ENCODE data around the gene CRY1. TPM values are rescaled to one million over a fixed set of nuclear protein-coding genes. Genes with fewer than 3 reads are reported as not detected.
"Not testable (repeated sequence)": the region's sequence is repeated elsewhere in the genome, so short reads cannot be mapped to it uniquely, and the experiment has no call there.

The CRY1 gene
- total RNA-seq, 4 donors from 2014 or later: 32.4 to 64.4 (median 47.6) TPM

DNA sequence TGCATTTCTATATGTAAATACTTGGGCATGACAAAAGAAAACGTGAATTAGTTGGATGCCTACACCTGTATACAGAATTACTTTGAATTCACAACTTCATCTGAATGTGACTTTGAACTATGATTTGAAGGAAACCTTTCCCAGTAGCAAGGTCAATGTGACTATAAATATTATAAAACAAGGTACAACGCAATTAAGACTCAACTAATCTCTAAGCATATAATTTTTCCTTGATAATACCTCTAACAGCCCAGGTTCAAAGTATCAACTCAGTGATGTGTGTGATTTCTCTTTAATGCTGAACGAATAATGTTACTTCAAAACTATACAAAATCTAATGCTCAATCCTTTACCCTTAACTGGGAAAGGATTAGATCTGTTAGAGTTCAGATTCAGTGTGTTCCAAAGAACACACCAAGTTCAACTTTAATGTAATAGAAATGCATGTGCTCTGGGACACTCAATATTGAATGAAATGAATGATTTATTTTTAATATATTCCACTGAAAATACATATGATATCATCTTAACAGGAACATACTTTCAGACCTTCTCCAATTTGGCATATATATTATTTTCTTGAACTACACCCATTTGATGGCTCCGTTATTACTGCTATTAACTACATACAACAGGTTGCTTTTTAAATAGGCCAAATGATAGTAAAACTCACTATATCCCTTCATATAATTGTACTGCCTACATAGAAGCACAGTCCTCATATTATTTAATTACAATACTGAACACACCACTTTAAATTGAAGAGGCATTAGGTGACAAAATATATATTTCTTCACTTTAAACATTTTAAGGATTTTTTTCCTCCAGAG, 66.3 kb downstream of the CRY1 start:
- TF ChIP-seq, protein P1, sequence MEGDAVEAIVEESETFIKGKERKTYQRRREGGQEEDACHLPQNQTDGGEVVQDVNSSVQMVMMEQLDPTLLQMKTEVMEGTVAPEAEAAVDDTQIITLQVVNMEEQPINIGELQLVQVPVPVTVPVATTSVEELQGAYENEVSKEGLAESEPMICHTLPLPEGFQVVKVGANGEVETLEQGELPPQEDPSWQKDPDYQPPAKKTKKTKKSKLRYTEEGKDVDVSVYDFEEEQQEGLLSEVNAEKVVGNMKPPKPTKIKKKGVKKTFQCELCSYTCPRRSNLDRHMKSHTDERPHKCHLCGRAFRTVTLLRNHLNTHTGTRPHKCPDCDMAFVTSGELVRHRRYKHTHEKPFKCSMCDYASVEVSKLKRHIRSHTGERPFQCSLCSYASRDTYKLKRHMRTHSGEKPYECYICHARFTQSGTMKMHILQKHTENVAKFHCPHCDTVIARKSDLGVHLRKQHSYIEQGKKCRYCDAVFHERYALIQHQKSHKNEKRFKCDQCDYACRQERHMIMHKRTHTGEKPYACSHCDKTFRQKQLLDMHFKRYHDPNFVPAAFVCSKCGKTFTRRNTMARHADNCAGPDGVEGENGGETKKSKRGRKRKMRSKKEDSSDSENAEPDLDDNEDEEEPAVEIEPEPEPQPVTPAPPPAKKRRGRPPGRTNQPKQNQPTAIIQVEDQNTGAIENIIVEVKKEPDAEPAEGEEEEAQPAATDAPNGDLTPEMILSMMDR (IDR thresholded peaks at IDR 0.05): no peak
- TF ChIP-seq POLR2A (IDR thresholded peaks at IDR 0.05): no peak
- DNase-seq: no peak
- peaks cover 0 to 16% (median 4%) of the 10 kb centered on the region in 4 donors for H3K4me1 ChIP-seq

DNA sequence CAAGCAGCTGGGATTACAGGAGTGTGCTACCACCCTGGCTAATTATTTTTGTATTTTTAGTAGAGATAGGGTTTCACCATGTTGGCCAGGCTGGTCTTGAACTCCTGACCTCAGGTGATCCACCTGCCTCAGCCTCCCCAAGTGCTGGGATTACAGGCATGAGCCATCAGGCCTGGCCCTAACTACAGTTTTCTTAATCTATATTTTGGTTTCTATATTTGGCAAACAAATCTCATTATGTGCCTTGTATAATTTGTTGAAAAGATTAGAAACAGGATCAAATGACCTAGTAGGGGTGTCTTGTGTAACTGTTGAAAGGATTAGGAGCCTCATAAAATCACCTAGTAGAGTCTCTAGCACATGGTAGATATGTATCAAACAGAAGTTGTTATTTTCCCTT, 67.0 kb downstream of the CRY1 start:
- H3K36me3 ChIP-seq, H3K4me3 ChIP-seq, H3K9me3 ChIP-seq, H3K27me3 ChIP-seq, DNase-seq: not testable (repeated sequence)
- Histone ChIP-seq H3K4me1 (peaks cover 0 to 16% (median 4%) of the 10 kb centered on the region in 4 donors), H3K27ac (peak overlapping the region in 3 of 4 donors; percentile 67 to 84 (median 79))

More for the DNA sequence above, 66.3 kb downstream of the CRY1 start:
- peak overlapping the region; percentile 12 to 84 (median 73) for H3K27ac ChIP-seq
- H3K36me3 ChIP-seq: no peaks in the 10 kb centered on the region
- H3K27me3 ChIP-seq: no peaks in the 10 kb centered on the region
- H3K9me3 ChIP-seq: no peaks in the 10 kb centered on the region
- peak overlapping the region in 1 of 4 donors; percentile 17 for H3K4me3 ChIP-seq

DNA sequence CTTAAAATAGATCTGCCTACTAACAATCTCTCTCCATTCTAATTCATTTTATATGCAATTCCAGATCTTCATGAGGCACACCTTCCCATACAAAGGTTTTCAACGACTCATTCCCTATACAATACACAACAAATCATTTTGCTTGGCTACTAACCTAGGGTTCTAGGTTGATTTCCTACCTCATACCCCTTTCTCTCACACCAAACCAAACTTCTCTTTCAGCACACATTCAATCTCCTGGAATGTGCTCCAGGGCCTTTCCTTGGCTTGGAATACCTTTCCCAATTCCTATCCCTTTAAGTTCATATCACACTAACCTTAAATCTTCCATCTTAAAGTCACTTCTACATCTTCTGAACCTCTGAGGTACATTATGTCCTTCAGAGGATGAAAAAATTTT, 67.7 kb downstream of the CRY1 start:
- Histone ChIP-seq H3K27ac (peak overlapping the region in 1 of 4 donors; percentile 49), H3K9me3 (no peaks in the 10 kb centered on the region), H3K4me1 (peaks cover 0 to 16% (median 4%) of the 10 kb centered on the region in 4 donors), H3K4me3 (no peak overlapping the region), H3K27me3 (no peaks in the 10 kb centered on the region), H3K36me3 (peaks cover 0 to 5% (median 0%) of the 10 kb centered on the region in 3 donors)
- no peak for TF ChIP-seq POLR2A (IDR thresholded peaks at IDR 0.05)
- TF ChIP-seq, protein P1 (IDR thresholded peaks at IDR 0.05): no peak
- no peak for DNase-seq

DNA sequence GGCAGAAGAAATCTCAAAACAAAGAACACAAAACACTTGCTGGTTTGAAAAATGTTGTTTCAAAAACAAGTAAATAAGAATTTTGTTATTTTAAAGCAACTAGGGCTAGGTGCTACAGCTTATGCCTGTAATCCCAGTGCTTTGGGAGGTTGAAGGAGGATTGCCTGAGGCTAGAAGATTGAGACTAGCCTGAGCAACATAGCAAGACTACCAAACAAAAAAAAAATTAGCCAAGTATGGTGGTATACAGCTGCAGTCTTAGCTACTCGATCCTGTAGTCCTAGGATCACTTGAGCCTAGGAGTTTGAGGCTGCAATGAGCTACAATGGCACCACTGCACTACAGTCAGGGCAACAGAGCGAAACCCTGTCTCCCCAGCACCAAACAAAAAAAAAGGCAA, 73.8 kb downstream of the CRY1 start:
- no peak for TF ChIP-seq POLR2A (IDR thresholded peaks at IDR 0.05)
- TF ChIP-seq, protein P1 (IDR thresholded peaks at IDR 0.05): no peak
- no peak for DNase-seq
- H3K36me3 ChIP-seq: peaks cover 0 to 8% (median 0%) of the 10 kb centered on the region in 3 donors
- H3K9me3 ChIP-seq: no peaks in the 10 kb centered on the region
- no peak overlapping the region for H3K27ac ChIP-seq
- no peaks in the 10 kb centered on the region for H3K4me1 ChIP-seq
- H3K27me3 ChIP-seq: no peaks in the 10 kb centered on the region
- H3K4me3 ChIP-seq: no peak overlapping the region

DNA sequence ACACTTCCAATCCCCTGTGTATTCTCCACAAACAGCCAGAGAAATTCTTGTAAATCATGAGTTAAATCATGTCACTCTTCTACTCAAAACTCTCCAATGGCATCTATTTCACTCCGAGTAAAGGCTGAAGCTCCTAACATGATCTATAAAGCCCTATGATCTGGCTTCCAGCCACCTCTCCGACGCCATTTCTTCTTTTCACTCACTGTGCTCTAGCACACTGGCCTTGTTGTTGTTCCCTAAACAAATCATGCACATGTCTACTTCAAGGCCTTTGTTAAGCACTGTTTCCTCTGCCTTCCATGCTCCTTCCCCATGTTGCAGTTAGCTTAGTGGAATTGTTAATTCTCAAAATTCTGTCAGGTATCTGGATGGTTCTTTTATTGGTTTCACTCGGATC, 76.3 kb downstream of the CRY1 start:
- H3K27ac ChIP-seq: no peak overlapping the region
- peaks cover 0 to 8% (median 0%) of the 10 kb centered on the region in 3 donors for H3K36me3 ChIP-seq
- no peak for DNase-seq
- no peaks in the 10 kb centered on the region for H3K4me1 ChIP-seq
- no peaks in the 10 kb centered on the region for H3K9me3 ChIP-seq
- no peak overlapping the region for H3K4me3 ChIP-seq
- H3K27me3 ChIP-seq: no peaks in the 10 kb centered on the region
- no peak for TF ChIP-seq POLR2A (IDR thresholded peaks at IDR 0.05)
- TF ChIP-seq, protein P1 (IDR thresholded peaks at IDR 0.05): no peak

DNA sequence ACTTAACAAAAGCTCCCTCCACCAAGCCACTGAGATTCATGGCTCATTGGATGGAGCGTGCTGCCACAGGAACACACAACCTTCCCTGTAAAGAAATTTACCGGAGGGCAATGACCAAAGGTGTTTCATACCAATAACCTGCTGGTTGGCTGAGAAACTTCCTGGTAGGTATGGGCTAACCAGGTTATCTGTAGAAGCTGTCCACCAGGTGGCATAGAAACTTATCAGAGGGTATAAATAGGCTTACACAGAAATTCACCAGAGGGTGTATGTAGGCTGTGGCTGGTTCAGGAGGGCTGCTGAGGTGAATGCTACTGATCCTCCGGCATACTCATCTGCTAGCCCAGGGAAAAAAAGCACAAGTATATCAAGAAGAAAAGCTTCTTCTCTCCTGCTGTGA, 79.3 kb downstream of the CRY1 start:
- Histone ChIP-seq H3K4me1 (no peaks in the 10 kb centered on the region), H3K4me3 (no peak overlapping the region), H3K36me3 (no peaks in the 10 kb centered on the region), H3K27me3 (no peaks in the 10 kb centered on the region), H3K9me3 (no peaks in the 10 kb centered on the region), H3K27ac (no peak overlapping the region)
- peak in 1 of 3 donors; percentile 75 for DNase-seq
- no peak for TF ChIP-seq POLR2A (IDR thresholded peaks at IDR 0.05)
- TF ChIP-seq, protein P1 (IDR thresholded peaks at IDR 0.05): peak in 3 of 6 experiments; percentile 85
